ENCODE data around the gene PIP5K1C. TPM values are rescaled to one million over a fixed set of nuclear protein-coding genes. Genes with fewer than 3 reads are reported as not detected.

PIP5K1C gene
- total RNA-seq, 4 donors from 2014 or later: 12.0 to 25.3 (median 15.2) TPM

- no peak for DNase-seq
Measured at GRCh38 chr19:3691726-3692125, 8.5 kb downstream of the PIP5K1C start.

GRCh38 chr19:3691372-3691716, 8.9 kb downstream of the PIP5K1C start:
- no peak for DNase-seq
- Histone ChIP-seq H3K36me3 (peaks cover 0 to 20% (median 0%) of the 10 kb centered on the region in 3 donors), H3K4me3 (no peak overlapping the region), H3K27me3 (no peaks in the 10 kb centered on the region), H3K9me3 (no peaks in the 10 kb centered on the region), H3K27ac (no peak overlapping the region), H3K4me1 (peaks cover 17 to 55% (median 21%) of the 10 kb centered on the region in 3 donors)
- intact Hi-C loops (cut with DNase I): no loop called here
- 88 to 93% methylated on average over 5 to 13 of the region's 16 CpGs for WGBS, 2 donors
- no peak for TF ChIP-seq CTCF (IDR thresholded peaks at IDR 0.05)
- no peak for TF ChIP-seq POLR2A (IDR thresholded peaks at IDR 0.05)

More at GRCh38 chr19:3691726-3692125, 8.5 kb downstream of the PIP5K1C start:
- TF ChIP-seq POLR2A (IDR thresholded peaks at IDR 0.05) (no peak), CTCF (IDR thresholded peaks at IDR 0.05) (no peak)
- no peaks in the 10 kb centered on the region for H3K27me3 ChIP-seq
- H3K27ac ChIP-seq: no peak overlapping the region
- H3K4me3 ChIP-seq: no peak overlapping the region
- H3K36me3 ChIP-seq: peaks cover 0 to 20% (median 0%) of the 10 kb centered on the region in 3 donors
- H3K9me3 ChIP-seq: no peaks in the 10 kb centered on the region
- 80 to 84% methylated on average over 1 to 11 of the region's 18 CpGs for WGBS, 2 donors
- intact Hi-C loops (cut with DNase I): no loop called here
- peaks cover 17 to 55% (median 21%) of the 10 kb centered on the region in 3 donors for H3K4me1 ChIP-seq

- Histone ChIP-seq H3K27me3 (no peaks in the 10 kb centered on the region), H3K27ac (no peak overlapping the region), H3K4me3 (no peak overlapping the region), H3K36me3 (peaks cover 0 to 16% (median 0%) of the 10 kb centered on the region in 3 donors), H3K9me3 (no peaks in the 10 kb centered on the region), H3K4me1 (peaks cover 17 to 53% (median 21%) of the 10 kb centered on the region in 3 donors)
- no peak for DNase-seq
- TF ChIP-seq CTCF (IDR thresholded peaks at IDR 0.05): no peak
- TF ChIP-seq POLR2A (IDR thresholded peaks at IDR 0.05): no peak
- intact Hi-C loops (cut with DNase I): no loop called here
- WGBS, 2 donors: 86 to 90% methylated on average over 26 to 28 of the region's 31 CpGs
Measured at GRCh38 chr19:3690551-3691371, 9.5 kb downstream of the PIP5K1C start.

- WGBS, 2 donors: 70 to 80% methylated on average over 2 to 3 of the region's 55 CpGs
- Histone ChIP-seq H3K9me3 (peaks cover 0 to 6% (median 0%) of the 10 kb centered on the region in 3 donors), H3K27ac (peak overlapping the region in 3 of 4 donors; percentile 50 to 61 (median 57)), H3K4me1 (peaks cover 17 to 52% (median 19%) of the 10 kb centered on the region in 3 donors), H3K36me3 (peaks cover 0 to 16% (median 6%) of the 10 kb centered on the region in 3 donors), H3K4me3 (peak overlapping the region; percentile 7 to 56 (median 20)), H3K27me3 (no peaks in the 10 kb centered on the region)
- intact Hi-C loops (cut with DNase I): no loop called here
- TF ChIP-seq POLR2A (IDR thresholded peaks at IDR 0.05) (no peak), CTCF (IDR thresholded peaks at IDR 0.05) (no peak)
- no peak for DNase-seq
Measured at GRCh38 chr19:3687774-3688706, 12.2 kb downstream of the PIP5K1C start.

Data from esophagus squamous epithelium (tissue), 5 donors.